AG04450 (cell line): ENCODE results near the gene IREB2. TPM values are rescaled to one million over a fixed set of nuclear protein-coding genes. Genes with fewer than 3 reads are reported as not detected.

ENCODE experiments used
- CTCF ChIA-PET: fragments of 300-600, 350-600 bp; formaldehyde crosslinking; extraction: SDS; loops from one replicate; lab custom pipeline; 2022; ENCODE audit warnings: antibody characterized with exemption, inconsistent platforms; lab: Charles Lee
- POLR2A ChIA-PET: fragments of 350-600 bp; formaldehyde crosslinking; extraction: SDS; loops from one replicate; lab custom pipeline; 2021; ENCODE audit warnings: antibody characterized with exemption, inconsistent platforms; lab: Yijun Ruan, JAX
- DNase-seq: peaks from one replicate; pipeline ENCODE4 v3.0.0-alpha.2; 2011; ENCODE audit warnings: low read depth, low spot score
- H3K27ac ChIP-seq: one replicate; pipeline ENCODE4 v1.5.1; 2012; ENCODE audit warnings: low read depth, low read length, control low read depth
- H3K27me3 ChIP-seq: one replicate; pipeline ENCODE4 v1.6.0; 2012; ENCODE audit warnings: low read length; ENCODE audit not compliant: control insufficient read depth, insufficient read depth
- H3K4me3 ChIP-seq: 2 replicates; pipeline ENCODE4 v1.5.1; 2011; ENCODE audit warnings: mild to moderate bottlenecking, low read depth, low read length, control low read depth
- H3K9me3 ChIP-seq: 2 replicates; pipeline ENCODE4 v1.5.1; 2012; ENCODE audit warnings: low read length; ENCODE audit not compliant: control insufficient read depth, insufficient read depth
- CTCF ChIP-seq: IDR thresholded peaks from 2 replicates; pipeline ENCODE4 v1.5.1; 2011; ENCODE audit warnings: low read depth, low read length, control low read depth, inconsistent platforms
- polyA plus RNA-seq: library from polyadenylated mRNA; depleted of rRNA; stranded (reverse); fragments of >200 nt; gene quantifications from 2 replicates; pipeline ENCODE4 v1.2.3, GENCODE V29; 2011

Gene IREB2
- polyA plus RNA-seq, 1 experiment = 30.4 TPM

GRCh38 chr15:78469031-78469430 lies 31.0 kb downstream of the IREB2 start:
- no peak for TF ChIP-seq CTCF
- Histone ChIP-seq H3K27me3 (no peaks in the 10 kb centered on the region), H3K27ac (no peak overlapping the region), H3K4me3 (no peak overlapping the region), H3K9me3 (no peaks in the 10 kb centered on the region)
- DNase-seq = no peak
- CTCF ChIA-PET = interaction anchor here (1.5 kb wide), 1 partner anchor 25 kb away, joined by 3 read pairs; no protein-coding TSS in a partner anchor
- POLR2A ChIA-PET = interaction anchor here (0.5 kb wide), 1 partner anchor 122 kb away, joined by 13 read pairs; no protein-coding TSS in a partner anchor

GRCh38 chr15:78477295-78477694 lies 39.3 kb downstream of the IREB2 start:
- no peak for TF ChIP-seq CTCF

GRCh38 chr15:78479650-78480049 lies 41.6 kb downstream of the IREB2 start:
- POLR2A ChIA-PET = interaction anchor here (0.9 kb wide), 1 partner anchor 60 kb away, joined by 3 read pairs; the partner anchor contains the start of gene PSMA4
- Histone ChIP-seq H3K4me3 (no peak overlapping the region), H3K9me3 (no peaks in the 10 kb centered on the region), H3K27me3 (no peaks in the 10 kb centered on the region), H3K27ac (no peak overlapping the region)
- CTCF ChIA-PET = no interaction called here
- no peak for DNase-seq
- no peak for TF ChIP-seq CTCF

More at GRCh38 chr15:78477295-78477694, 39.3 kb downstream of the IREB2 start:
- Histone ChIP-seq H3K9me3 (no peaks in the 10 kb centered on the region), H3K4me3 (no peak overlapping the region), H3K27ac (no peak overlapping the region), H3K27me3 (no peaks in the 10 kb centered on the region)
- CTCF ChIA-PET = no interaction called here
- POLR2A ChIA-PET = no interaction called here
- no peak for DNase-seq

GRCh38 chr15:78481917-78482316 lies 43.9 kb downstream of the IREB2 start:
- Histone ChIP-seq H3K4me3 (no peak overlapping the region), H3K9me3 (no peaks in the 10 kb centered on the region), H3K27me3 (no peaks in the 10 kb centered on the region), H3K27ac (no peak overlapping the region)
- TF ChIP-seq CTCF = no peak
- CTCF ChIA-PET = interaction anchor here (1.0 to 2.4 kb wide), 10 partner anchors 9 to 242 kb away, joined by 3 to 9 read pairs (median 5); partner anchors contain the start of gene IREB2
- POLR2A ChIA-PET = no interaction called here
- DNase-seq = no peak

- no peak overlapping the region for H3K27ac ChIP-seq
- POLR2A ChIA-PET = no interaction called here
- DNase-seq = no peak
- TF ChIP-seq CTCF = no peak
- CTCF ChIA-PET = no interaction called here
- H3K4me3 ChIP-seq = no peak overlapping the region
- no peaks in the 10 kb centered on the region for H3K9me3 ChIP-seq
- no peaks in the 10 kb centered on the region for H3K27me3 ChIP-seq
Measured at GRCh38 chr15:78492872-78493271, 54.9 kb downstream of the IREB2 start.
